Stimulated activated CD4-positive, alpha-beta T cell treated with anti-CD3 and anti-CD28 coated beads, Interleukin-4, amount 100 ng/mL, for 4 hours (primary cell): ENCODE data around the gene FNDC1.

Experiments
- DNase-seq, 2 experiments: peaks; one replicate each; pipeline ENCODE4 v3.0.0-alpha.2; 2020

FNDC1 gene

GRCh38 chr6:159212525-159213280, 43.5 kb downstream of the FNDC1 start:
- DNase-seq: no peak

- DNase-seq: no peak
Measured at GRCh38 chr6:159213405-159213804, 44.2 kb downstream of the FNDC1 start.

- DNase-seq: no peak
Measured at GRCh38 chr6:159214281-159214680, 45.1 kb downstream of the FNDC1 start.

DNA sequence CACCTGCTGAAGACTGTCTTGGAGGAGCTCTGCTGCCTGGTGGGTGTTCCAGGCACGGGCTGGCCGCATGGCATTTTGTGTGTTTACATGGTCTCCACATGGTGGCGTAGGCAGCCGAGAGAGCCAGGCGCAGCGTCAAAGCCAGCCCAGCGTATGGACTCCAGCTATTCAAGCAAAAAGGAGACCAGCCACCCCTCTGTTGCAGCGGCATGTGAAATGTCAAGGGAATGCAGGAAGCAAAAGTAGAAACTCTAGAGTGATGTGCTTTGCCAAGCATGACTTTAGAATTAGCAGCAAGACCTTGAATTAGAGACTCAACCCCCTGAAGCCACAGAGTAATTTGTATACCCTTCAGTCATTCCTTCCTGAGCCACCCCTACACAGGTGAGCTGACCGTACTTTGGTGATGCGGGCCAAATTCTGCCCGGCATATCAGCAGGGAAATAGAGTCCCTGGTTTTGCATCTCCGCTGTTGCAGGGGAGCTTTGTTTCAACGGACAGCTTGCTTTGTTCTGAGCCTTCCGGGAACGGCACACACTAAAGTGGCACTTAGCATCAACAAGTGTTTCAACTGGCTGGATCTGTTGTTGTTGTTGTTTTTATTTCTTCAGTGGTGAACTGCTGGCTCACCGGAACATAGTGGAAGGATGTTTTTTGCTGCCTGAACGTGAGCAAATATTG, 48.5 kb downstream of the FNDC1 start:
- DNase-seq: peak in 1 of 2 experiments; percentile 3

DNA sequence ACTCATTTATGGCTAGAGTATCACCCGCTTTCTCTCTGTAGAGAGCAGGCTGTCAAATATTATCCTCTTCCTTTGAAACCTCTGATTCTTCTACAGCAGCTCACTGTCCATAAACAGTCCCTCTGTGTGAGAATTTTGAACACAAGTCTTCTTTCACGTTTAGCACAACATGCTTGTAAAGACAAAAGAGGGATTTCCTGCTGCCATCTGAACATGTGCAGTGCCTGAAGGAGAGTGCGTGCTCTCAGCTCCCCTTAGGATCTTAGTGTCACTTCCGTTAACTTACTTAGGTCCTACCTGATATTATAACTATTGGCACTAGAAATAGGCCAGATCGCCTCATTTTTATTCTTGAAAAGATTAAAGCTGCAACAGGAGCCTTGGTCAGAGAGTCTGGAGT, 50.9 kb downstream of the FNDC1 start:
- DNase-seq: no peak

- no peak for DNase-seq
Measured at GRCh38 chr6:159221486-159222170, 52.4 kb downstream of the FNDC1 start.

GRCh38 chr6:159224452-159224851, 55.3 kb downstream of the FNDC1 start:
- no peak for DNase-seq

- DNase-seq: no peak
Measured at GRCh38 chr6:159229651-159230051, 60.5 kb downstream of the FNDC1 start.

DNA sequence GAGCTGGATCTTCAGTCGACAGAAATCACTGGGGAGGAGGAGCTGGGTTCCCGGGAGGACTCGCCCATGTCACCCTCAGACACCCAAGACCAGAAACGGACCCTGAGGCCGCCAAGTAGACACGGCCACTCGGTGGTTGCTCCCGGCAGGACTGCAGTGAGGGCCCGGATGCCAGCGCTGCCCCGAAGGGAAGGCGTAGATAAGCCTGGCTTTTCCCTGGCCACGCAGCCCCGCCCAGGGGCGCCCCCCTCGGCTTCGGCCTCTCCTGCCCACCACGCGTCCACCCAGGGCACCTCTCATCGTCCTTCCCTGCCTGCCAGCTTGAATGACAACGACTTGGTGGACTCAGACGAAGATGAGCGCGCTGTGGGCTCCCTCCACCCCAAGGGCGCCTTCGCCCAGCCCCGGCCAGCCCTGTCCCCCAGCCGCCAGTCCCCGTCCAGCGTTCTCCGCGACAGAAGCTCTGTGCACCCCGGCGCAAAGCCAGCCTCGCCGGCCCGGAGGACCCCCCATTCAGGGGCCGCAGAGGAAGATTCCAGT, 63.0 kb downstream of the FNDC1 start:
- DNase-seq: no peak

GRCh38 chr6:159232751-159233150, 63.6 kb downstream of the FNDC1 start:
- no peak for DNase-seq

DNA sequence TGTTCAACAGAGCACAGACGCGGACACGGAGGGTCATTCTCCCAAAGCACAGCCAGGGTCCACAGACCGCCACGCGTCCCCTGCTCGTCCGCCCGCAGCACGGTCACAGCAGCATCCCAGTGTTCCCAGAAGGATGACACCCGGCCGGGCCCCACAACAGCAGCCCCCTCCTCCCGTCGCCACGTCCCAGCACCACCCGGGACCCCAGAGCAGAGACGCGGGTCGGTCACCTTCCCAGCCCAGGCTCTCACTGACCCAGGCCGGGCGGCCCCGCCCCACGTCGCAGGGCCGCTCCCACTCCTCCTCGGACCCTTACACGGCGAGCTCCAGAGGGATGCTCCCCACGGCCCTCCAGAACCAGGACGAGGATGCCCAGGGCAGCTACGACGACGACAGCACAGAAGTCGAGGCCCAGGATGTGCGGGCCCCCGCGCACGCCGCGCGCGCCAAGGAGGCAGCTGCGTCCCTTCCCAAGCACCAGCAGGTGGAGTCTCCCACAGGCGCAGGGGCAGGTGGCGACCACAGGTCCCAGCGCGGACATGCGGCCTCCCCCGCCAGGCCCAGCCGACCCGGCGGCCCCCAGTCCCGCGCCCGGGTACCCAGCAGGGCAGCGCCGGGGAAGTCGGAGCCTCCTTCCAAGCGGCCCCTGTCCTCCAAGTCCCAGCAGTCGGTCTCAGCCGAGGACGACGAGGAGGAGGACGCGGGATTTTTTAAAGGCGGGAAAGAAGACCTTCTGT, 64.3 kb downstream of the FNDC1 start:
- no peak for DNase-seq

- no peak for DNase-seq
Measured at GRCh38 chr6:159234102-159234553, 64.9 kb downstream of the FNDC1 start.

DNA sequence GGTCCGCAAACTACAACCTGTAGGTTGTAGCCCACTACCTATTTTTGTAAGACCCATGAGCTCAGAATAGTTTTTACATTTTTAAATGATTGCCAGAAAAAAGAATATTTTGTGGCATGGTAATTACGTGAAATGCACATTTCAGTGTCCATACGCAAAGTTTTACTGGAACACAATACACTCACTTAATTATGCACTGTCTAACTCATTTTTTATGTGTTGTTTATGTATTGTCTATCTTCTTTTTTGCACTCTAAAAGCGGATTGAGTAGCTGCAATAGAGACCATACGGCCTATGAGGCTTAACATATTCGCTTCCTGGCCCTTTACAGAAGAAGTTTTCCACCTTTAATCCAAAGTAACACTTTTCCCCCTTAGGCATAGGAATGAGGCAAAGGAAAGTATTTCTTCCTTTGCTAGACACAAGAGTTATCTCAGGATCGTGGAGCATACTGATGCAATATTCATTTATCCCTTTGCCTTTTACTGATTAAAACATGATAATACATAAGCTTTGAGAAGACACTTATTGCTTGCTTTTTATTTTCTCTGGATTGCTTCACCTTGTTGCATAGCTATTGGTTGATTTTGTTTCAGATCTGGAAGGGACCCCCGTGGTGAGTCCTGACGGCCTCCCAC, 69.8 kb downstream of the FNDC1 start:
- no peak for DNase-seq

DNA sequence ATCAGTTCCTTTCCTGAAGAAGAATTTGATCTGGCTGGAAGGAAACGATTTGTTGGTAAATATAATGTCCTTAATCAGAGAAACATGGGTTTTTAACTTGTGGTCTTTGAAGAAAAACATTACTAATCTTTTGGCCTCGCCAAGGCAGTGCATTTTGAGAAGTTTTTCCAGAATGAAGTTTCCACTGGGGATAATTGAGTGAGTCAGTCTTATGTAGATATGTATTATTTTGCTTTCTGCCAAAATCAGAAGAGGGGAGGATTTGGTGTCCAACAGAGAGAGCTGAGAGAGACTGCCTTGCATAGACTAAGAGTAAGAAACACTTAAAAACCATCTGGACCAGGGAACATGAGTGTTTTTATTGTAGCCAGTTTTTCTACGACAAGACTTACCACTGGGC, 79.9 kb downstream of the FNDC1 start:
- DNase-seq: no peak

- DNase-seq: no peak
Measured at GRCh38 chr6:159249752-159250151, 80.6 kb downstream of the FNDC1 start.

DNA sequence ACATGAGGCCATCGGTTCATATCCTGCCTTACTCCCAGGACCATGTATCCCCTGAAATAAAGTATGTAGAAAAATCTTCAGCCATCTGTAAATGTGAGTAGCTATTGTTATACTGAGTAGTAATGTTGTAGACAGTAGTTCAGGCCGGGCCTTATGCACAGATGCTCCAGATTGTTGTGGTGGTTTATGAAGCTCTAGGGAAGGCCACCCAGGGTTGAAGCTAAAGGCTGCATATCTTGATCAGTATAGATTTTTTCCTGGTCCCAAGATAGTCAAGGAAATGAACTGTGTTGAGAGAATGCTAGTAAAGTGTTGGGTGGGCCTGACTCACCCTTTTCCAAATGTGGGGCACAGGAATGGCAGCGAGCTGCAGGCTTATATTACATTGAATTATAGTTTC, 81.4 kb downstream of the FNDC1 start:
- DNase-seq: no peak

DNA sequence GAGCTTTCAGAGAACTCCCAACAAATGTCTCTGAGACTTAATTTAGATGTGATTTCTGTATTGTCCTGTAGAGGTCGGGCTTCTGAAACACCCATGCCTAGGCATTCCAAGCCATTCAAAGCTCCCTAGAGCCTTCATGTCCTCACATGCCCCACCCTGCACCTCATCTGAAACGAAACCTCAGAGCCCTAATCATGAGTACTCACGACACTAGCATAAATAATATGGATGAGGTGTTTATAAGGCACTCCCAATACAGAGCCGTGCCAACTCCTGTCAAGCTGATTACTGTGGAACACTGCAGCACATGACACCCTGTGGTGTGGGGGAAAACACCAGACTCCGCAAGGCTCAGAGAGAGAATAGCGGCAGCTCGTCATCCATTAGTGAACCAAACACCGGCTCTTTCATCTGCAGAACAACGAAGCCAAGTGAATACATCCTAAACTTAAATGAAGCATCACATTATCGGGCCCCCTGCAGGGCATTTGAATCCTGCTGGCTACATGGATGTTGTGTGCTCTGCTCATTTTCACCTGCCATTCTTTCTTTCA, 83.8 kb downstream of the FNDC1 start:
- no peak for DNase-seq

GRCh38 chr6:159254186-159254585, 85.0 kb downstream of the FNDC1 start:
- DNase-seq: no peak

DNA sequence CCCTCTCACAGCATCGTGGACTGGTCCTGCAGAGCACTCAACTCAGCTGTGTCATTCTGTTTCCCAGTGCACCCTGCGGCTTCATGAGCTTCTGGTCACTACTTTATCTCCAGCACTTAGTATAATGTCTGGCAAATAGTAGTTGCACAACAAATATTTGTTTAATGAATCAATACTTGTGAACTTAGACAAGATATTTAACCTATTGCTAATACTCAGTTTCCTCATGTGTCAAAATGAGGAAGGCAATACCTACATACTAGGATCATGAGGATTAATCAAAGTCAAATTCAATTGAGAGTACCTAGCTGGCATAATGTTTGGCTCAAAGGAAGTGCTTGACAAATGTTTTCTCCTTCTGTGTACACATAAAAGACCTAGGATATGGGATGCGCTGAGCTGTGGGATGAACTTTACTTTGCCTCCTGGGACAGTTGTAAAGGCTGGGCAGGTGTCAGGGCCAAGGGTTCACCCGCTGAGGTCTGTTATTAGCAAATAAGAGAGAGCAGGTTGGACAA, 86.3 kb downstream of the FNDC1 start:
- DNase-seq: no peak

DNA sequence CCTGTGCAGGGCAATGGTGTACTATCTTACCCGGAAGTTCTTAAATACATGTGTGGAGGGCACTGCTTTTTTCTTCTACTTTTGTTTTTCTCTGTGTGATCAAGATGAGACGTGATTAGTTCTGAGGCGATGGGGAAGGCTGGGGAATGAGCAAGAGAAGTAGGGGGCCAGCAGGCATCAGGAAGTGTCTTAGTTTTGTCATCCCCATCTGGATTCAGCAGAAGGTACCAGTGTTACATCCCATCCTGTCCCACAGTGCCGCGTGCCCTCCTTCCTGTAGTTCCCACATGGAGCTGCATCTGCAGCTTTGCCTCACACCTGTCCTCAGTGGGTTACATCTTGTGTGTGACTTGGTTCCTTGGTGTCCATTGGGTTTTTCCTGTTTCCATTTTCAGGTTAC, 86.9 kb downstream of the FNDC1 start:
- no peak for DNase-seq

DNA sequence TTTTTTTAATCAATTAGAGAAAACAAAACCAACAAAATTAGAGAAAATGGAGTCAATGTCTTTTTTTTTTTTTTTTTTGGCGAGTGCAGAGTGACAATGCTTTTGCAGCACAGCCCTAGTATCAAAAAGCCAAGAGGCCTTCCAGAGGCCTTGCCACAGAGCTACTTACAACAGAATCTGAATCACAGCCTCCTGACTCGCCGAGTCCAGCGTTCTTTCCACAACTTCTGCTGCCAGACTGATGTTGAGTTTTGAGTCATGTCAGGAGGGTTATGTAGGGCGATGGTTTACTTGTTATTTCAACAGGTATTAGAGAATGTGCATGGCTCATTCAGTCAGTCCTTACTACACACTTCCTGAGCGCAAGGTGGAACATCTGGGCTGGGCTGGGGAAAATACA, 88.6 kb downstream of the FNDC1 start:
- DNase-seq: no peak
